ENCODE results near the gene CRP. TPM values are rescaled to one million over a fixed set of nuclear protein-coding genes. Genes with fewer than 3 reads are reported as not detected.

Gene CRP
- total and polyA plus RNA-seq, 2 of the 4 experiments (the other 2 are of a cell fraction): not detected

Other genes with a start within 250 kb of the CRP start
- gene OR10J5, start 178.6 kb downstream of the CRP start, total RNA-seq (2012; rRNA removed): not detected in 2 replicates
- gene OR10J5, start 178.6 kb downstream of the CRP start, polyA plus RNA-seq (2012; rRNA removed): not detected in 2 replicates
- gene APCS, start 126.8 kb downstream of the CRP start, total RNA-seq (2012; rRNA removed): not detected in 2 replicates
- not detected in 2 replicates for gene APCS, start 126.8 kb downstream of the CRP start, polyA plus RNA-seq (2012; rRNA removed)
- 4.1 and 4.2 TPM in 2 replicates for gene DUSP23, start 66.4 kb upstream of the CRP start, total RNA-seq (2012; rRNA removed)
- gene DUSP23, start 66.4 kb upstream of the CRP start, polyA plus RNA-seq (2012; rRNA removed): 12.9 and 16.2 TPM in 2 replicates
- gene FCRL6, start 87.8 kb upstream of the CRP start, total RNA-seq (2012; rRNA removed): not detected in 2 replicates
- gene FCRL6, start 87.8 kb upstream of the CRP start, polyA plus RNA-seq (2012; rRNA removed): not detected in 2 replicates
- not detected in 2 replicates for gene SLAMF8, start 112.3 kb upstream of the CRP start, total RNA-seq (2012; rRNA removed)
- 0.04 and 0.07 TPM in 2 replicates for gene SLAMF8, start 112.3 kb upstream of the CRP start, polyA plus RNA-seq (2012; rRNA removed)
- not detected in 2 replicates for gene VSIG8, start 148.1 kb upstream of the CRP start, total RNA-seq (2012; rRNA removed)
- gene VSIG8, start 148.1 kb upstream of the CRP start, polyA plus RNA-seq (2012; rRNA removed): not detected in 2 replicates
- 0.56 and 0.72 TPM in 2 replicates for gene CFAP45, start 185.6 kb upstream of the CRP start, total RNA-seq (2012; rRNA removed)
- gene CFAP45, start 185.6 kb upstream of the CRP start, polyA plus RNA-seq (2012; rRNA removed): 0.51 and 0.55 TPM in 2 replicates
- gene TAGLN2, start 210.9 kb upstream of the CRP start, total RNA-seq (2012; rRNA removed): 365 and 440 TPM in 2 replicates
- gene TAGLN2, start 210.9 kb upstream of the CRP start, polyA plus RNA-seq (2012; rRNA removed): 634 and 646 TPM in 2 replicates
- not detected in 2 replicates for gene IGSF9, start 231.0 kb upstream of the CRP start, total RNA-seq (2012; rRNA removed)
- gene IGSF9, start 231.0 kb upstream of the CRP start, polyA plus RNA-seq (2012; rRNA removed): 0.05 and 0.07 TPM in 2 replicates
- 0.18 and 0.28 TPM in 2 replicates for gene SLAMF9, start 239.6 kb upstream of the CRP start, total RNA-seq (2012; rRNA removed)
- 0.27 and 0.67 TPM in 2 replicates for gene SLAMF9, start 239.6 kb upstream of the CRP start, polyA plus RNA-seq (2012; rRNA removed)

All from IMR-90 (cell line).